HEK293 (cell line): ENCODE measurements around the gene MIR17HG.

Experiments used
- CTCF ChIA-PET: fragments of 350-600 bp; formaldehyde crosslinking; extraction: SDS; loops from one replicate; lab custom pipeline; 2021; ENCODE audit warnings: antibody characterized with exemption; lab: Yijun Ruan, JAX
- POLR2A ChIA-PET: fragments of 300-600 bp; formaldehyde crosslinking; extraction: SDS; loops from one replicate; lab custom pipeline; 2020; ENCODE audit warnings: antibody characterized with exemption, inconsistent platforms; lab: Yijun Ruan, JAX
- H3K27ac ChIP-seq: fragments of 200-500 bp; sonication (Bioruptor generic); 2 replicates; pipeline ENCODE4 v1.5.1; 2014; ENCODE audit warnings: low read depth, low read length, control low read depth, inconsistent platforms; ENCODE audit errors: extremely low read depth
- H3K36me3 ChIP-seq, 2 experiments: fragments of 200-500 bp in 1 of 2; sonication (Bioruptor generic) in 1 of 2; 1 replicate in 1 of 2; 2 replicates in 1 of 2; pipeline ENCODE4 v1.5.1; 2014 to 2017; ENCODE audit warnings: inconsistent platforms in 2 of 2, low read length in 2 of 2; ENCODE audit not compliant: control insufficient read depth in 2 of 2, insufficient read depth in 1 of 2
- H3K4me1 ChIP-seq: fragments of 200-500 bp; sonication (Bioruptor generic); 2 replicates; pipeline ENCODE4 v1.5.1; 2014; ENCODE audit warnings: mild to moderate bottlenecking, low read length, inconsistent platforms; ENCODE audit not compliant: control insufficient read depth, insufficient read depth
- H3K4me3 ChIP-seq: 2 replicates; pipeline ENCODE4 v1.5.1; 2011; ENCODE audit warnings: low read depth, mild to moderate bottlenecking, control low read depth, low read length, moderate library complexity
- H3K9me3 ChIP-seq: fragments of 200-500 bp; sonication (Bioruptor generic); 2 replicates; pipeline ENCODE4 v1.5.1; 2014; ENCODE audit warnings: low read depth, low read length, inconsistent platforms; ENCODE audit not compliant: control insufficient read depth, insufficient read depth
- GLI4 ChIP-seq: fragments of 450-650 bp; formaldehyde crosslinking; IDR thresholded peaks from 2 replicates; pipeline ENCODE4 v1.5.1; 2016; ENCODE audit warnings: missing biosample characterization, missing genetic modification characterization
- HOXA7 ChIP-seq: sonication (generic); formaldehyde crosslinking; IDR thresholded peaks from 2 replicates; pipeline ENCODE4 v1.8.1; 2022; ENCODE audit warnings: missing genetic modification reagents, borderline replicate concordance
- INSM2 ChIP-seq: fragments of 450-650 bp; formaldehyde crosslinking; IDR thresholded peaks from 2 replicates; pipeline ENCODE4 v1.5.1; 2016; ENCODE audit warnings: missing biosample characterization, missing genetic modification characterization
- KLF1 ChIP-seq: fragments of 450-650 bp; formaldehyde crosslinking; IDR thresholded peaks from 2 replicates; pipeline ENCODE4 v1.5.1; 2016; ENCODE audit warnings: missing biosample characterization, missing genetic modification characterization
- KLF17 ChIP-seq: fragments of 450-650 bp; formaldehyde crosslinking; IDR thresholded peaks from 2 replicates; pipeline ENCODE4 v1.5.1; 2016; ENCODE audit warnings: missing biosample characterization, missing genetic modification characterization
- KLF9 ChIP-seq: fragments of 450-650 bp; formaldehyde crosslinking; IDR thresholded peaks from 2 replicates; pipeline ENCODE4 v1.5.1; 2016; ENCODE audit warnings: missing biosample characterization, missing genetic modification characterization, low read depth
- OVOL3 ChIP-seq: fragments of 450-650 bp; formaldehyde crosslinking; IDR thresholded peaks from 2 replicates; pipeline ENCODE4 v1.5.1; 2016; ENCODE audit warnings: missing biosample characterization, missing genetic modification characterization
- REPIN1 ChIP-seq: fragments of 450-650 bp; formaldehyde crosslinking; IDR thresholded peaks from 2 replicates; pipeline ENCODE4 v1.5.1; 2017; ENCODE audit warnings: missing biosample characterization, missing genetic modification characterization, low read depth
- YY2 ChIP-seq: fragments of 450-650 bp; formaldehyde crosslinking; IDR thresholded peaks from 2 replicates; pipeline ENCODE4 v1.5.1; 2016; ENCODE audit warnings: missing biosample characterization, missing genetic modification characterization
- ZBTB20 ChIP-seq: fragments of 450-650 bp; formaldehyde crosslinking; IDR thresholded peaks from 2 replicates; pipeline ENCODE4 v1.5.1; 2016; ENCODE audit warnings: missing biosample characterization, missing genetic modification characterization
- ZFP41 ChIP-seq: fragments of 450-650 bp; formaldehyde crosslinking; IDR thresholded peaks from 2 replicates; pipeline ENCODE4 v1.5.1; 2016; ENCODE audit warnings: missing biosample characterization, missing genetic modification characterization, borderline replicate concordance
- ZIC2 ChIP-seq: fragments of 450-650 bp; formaldehyde crosslinking; IDR thresholded peaks from 2 replicates; pipeline ENCODE4 v1.5.1; 2016; ENCODE audit warnings: missing biosample characterization, missing genetic modification characterization
- ZNF112 ChIP-seq: fragments of 450-650 bp; formaldehyde crosslinking; IDR thresholded peaks from 2 replicates; pipeline ENCODE4 v1.5.0; 2017; ENCODE audit warnings: missing biosample characterization, missing genetic modification characterization
- ZNF114 ChIP-seq: fragments of 450-650 bp; formaldehyde crosslinking; IDR thresholded peaks from 2 replicates; pipeline ENCODE4 v1.5.0; 2017; ENCODE audit warnings: missing biosample characterization, missing genetic modification characterization
- ZNF133 ChIP-seq: fragments of 450-650 bp; formaldehyde crosslinking; IDR thresholded peaks from 2 replicates; pipeline ENCODE4 v1.5.1; 2016; ENCODE audit warnings: missing biosample characterization, missing genetic modification characterization
- ZNF266 ChIP-seq: fragments of 450-650 bp; formaldehyde crosslinking; IDR thresholded peaks from 2 replicates; pipeline ENCODE4 v1.5.1; 2016; ENCODE audit warnings: missing biosample characterization, missing genetic modification characterization, low read depth
- ZNF280C ChIP-seq: fragments of 450-650 bp; formaldehyde crosslinking; IDR thresholded peaks from 2 replicates; pipeline ENCODE4 v1.5.1; 2016; ENCODE audit warnings: missing biosample characterization, missing genetic modification characterization
- ZNF292 ChIP-seq: fragments of 450-650 bp; formaldehyde crosslinking; IDR thresholded peaks from 2 replicates; pipeline ENCODE4 v1.5.1; 2016; ENCODE audit warnings: low read depth, missing biosample characterization, missing genetic modification characterization, borderline replicate concordance
- ZNF398 ChIP-seq: fragments of 450-650 bp; formaldehyde crosslinking; IDR thresholded peaks from 2 replicates; pipeline ENCODE4 v1.5.1; 2017; ENCODE audit warnings: missing biosample characterization, missing genetic modification characterization
- ZNF521 ChIP-seq: fragments of 450-650 bp; formaldehyde crosslinking; IDR thresholded peaks from 2 replicates; pipeline ENCODE4 v1.5.1; 2017; ENCODE audit warnings: missing biosample characterization, mild to moderate bottlenecking, missing genetic modification characterization
- ZNF529 ChIP-seq: fragments of 450-650 bp; formaldehyde crosslinking; IDR thresholded peaks from 2 replicates; pipeline ENCODE4 v1.5.1; 2017; ENCODE audit warnings: missing genetic modification characterization, missing biosample characterization; ENCODE audit not compliant: insufficient replicate concordance
- ZNF530 ChIP-seq: fragments of 450-650 bp; formaldehyde crosslinking; IDR thresholded peaks from 2 replicates; pipeline ENCODE4 v1.5.1; 2016; ENCODE audit warnings: low read depth, missing biosample characterization, missing genetic modification characterization
- ZNF600 ChIP-seq: fragments of 450-650 bp; formaldehyde crosslinking; IDR thresholded peaks from 2 replicates; pipeline ENCODE4 v1.5.1; 2016; ENCODE audit warnings: missing biosample characterization, missing genetic modification characterization
- ZNF664 ChIP-seq: fragments of 450-650 bp; formaldehyde crosslinking; IDR thresholded peaks from 2 replicates; pipeline ENCODE4 v1.5.1; 2016; ENCODE audit warnings: missing biosample characterization, missing genetic modification characterization

Gene MIR17HG

GRCh38 chr13:91302111-91302510 lies 45.4 kb upstream of the MIR17HG start (continued):
- TF ChIP-seq ZNF529 (tag by site-specific recombination) = no peak

GRCh38 chr13:91303031-91303430 lies 44.5 kb upstream of the MIR17HG start:
- POLR2A ChIA-PET = no interaction called here
- no peaks in the 10 kb centered on the region for H3K36me3 ChIP-seq
- no peaks in the 10 kb centered on the region for H3K4me1 ChIP-seq
- TF ChIP-seq ZNF266 (tag by site-specific recombination) (no peak), ZFP41 (no peak), HOXA7 (CRISPR knock-in tag) (no peak), ZNF114 (tag by site-specific recombination) (no peak), KLF17 (tag by site-specific recombination) (no peak), ZNF398 (tag by site-specific recombination) (no peak)
- H3K27ac ChIP-seq = no peak overlapping the region
- H3K4me3 ChIP-seq = no peak overlapping the region
- no peaks in the 10 kb centered on the region for H3K9me3 ChIP-seq
- CTCF ChIA-PET = no interaction called here

GRCh38 chr13:91304741-91305140 lies 42.7 kb upstream of the MIR17HG start:
- CTCF ChIA-PET = no interaction called here
- Histone ChIP-seq H3K27ac (no peak overlapping the region), H3K9me3 (no peaks in the 10 kb centered on the region), H3K4me1 (no peaks in the 10 kb centered on the region), H3K36me3 (no peaks in the 10 kb centered on the region), H3K4me3 (no peak overlapping the region)
- TF ChIP-seq ZBTB20 (no peak), ZNF529 (tag by site-specific recombination) (no peak), GLI4 (no peak), KLF9 (tag by site-specific recombination) (no peak)
- POLR2A ChIA-PET = no interaction called here

- CTCF ChIA-PET = interaction anchor here (0.6 kb wide), 1 partner anchor 101 kb away, joined by 3 read pairs; no protein-coding TSS in a partner anchor
- no peaks in the 10 kb centered on the region for H3K4me1 ChIP-seq
- H3K36me3 ChIP-seq = no peaks in the 10 kb centered on the region
- POLR2A ChIA-PET = no interaction called here
- H3K9me3 ChIP-seq = no peaks in the 10 kb centered on the region
- H3K27ac ChIP-seq = no peak overlapping the region
- H3K4me3 ChIP-seq = no peak overlapping the region
- TF ChIP-seq ZNF292 (tag by site-specific recombination) = no peak
- no peak for TF ChIP-seq ZNF112 (tag by site-specific recombination)
- no peak for TF ChIP-seq ZNF521 (tag by site-specific recombination)
- TF ChIP-seq OVOL3 (tag by site-specific recombination) = no peak
- no peak for TF ChIP-seq KLF1 (tag by site-specific recombination)
- no peak for TF ChIP-seq REPIN1
- TF ChIP-seq YY2 (tag by site-specific recombination) = no peak
- no peak for TF ChIP-seq ZNF530 (tag by site-specific recombination)
- no peak for TF ChIP-seq ZIC2 (tag by site-specific recombination)
- TF ChIP-seq ZNF664 (tag by site-specific recombination) = no peak
- TF ChIP-seq INSM2 (tag by site-specific recombination) = no peak
- TF ChIP-seq ZNF133 (tag by site-specific recombination) = no peak
- TF ChIP-seq ZNF280C (tag by site-specific recombination) = no peak
- no peak for TF ChIP-seq ZNF600
These were observed 41.8 kb upstream of the MIR17HG start for GRCh38 chr13:91305652-91306051.
